Hepatocyte (in vitro differentiated cells): ENCODE results near the gene ERV3-1.
"Not testable (repeated sequence)": the region's sequence is repeated elsewhere in the genome, so short reads cannot be mapped to it uniquely, and the experiment has no call there.

Experiments used
- CTCF ChIP-seq: fragments of 200-600 bp; sonication (generic); IDR thresholded peaks from 2 replicates; pipeline ENCODE4 v1.5.1; 2016; ENCODE audit warnings: antibody characterized with exemption, mild to moderate bottlenecking; ENCODE audit not compliant: poor library complexity
- EZH2 ChIP-seq: fragments of 200-600 bp; sonication (generic); IDR thresholded peaks from 2 replicates; pipeline ENCODE4 v1.6.1; 2016; ENCODE audit warnings: antibody characterized with exemption, mild to moderate bottlenecking, borderline replicate concordance
- EZH2phosphoT487 ChIP-seq: fragments of 200-600 bp; sonication (generic); IDR thresholded peaks from one replicate; pipeline ENCODE4 v1.6.1; 2018; ENCODE audit warnings: antibody characterized with exemption, mild to moderate bottlenecking, low read depth, moderate library complexity; ENCODE audit not compliant: unreplicated experiment, severe bottlenecking

GRCh38 chr7:65009881-65010280 is 3.4 kb upstream of the ERV3-1 start:
- TF ChIP-seq EZH2, CTCF, EZH2phosphoT487: not testable (repeated sequence)
